ENCODE data around the gene BAD. TPM values are rescaled to one million over a fixed set of nuclear protein-coding genes. Genes with fewer than 3 reads are reported as not detected.
A peak's percentile ranks its signal among the peaks of the same experiment; 100 is the strongest.

The BAD gene
- total and polyA plus RNA-seq, 2 of the 13 experiments (the other 11 are each of a cell fraction or from before 2014, with no cell fraction given), result 17.9 to 28.5 TPM

- ATAC-seq (no peak), DNase-seq (ENCODE audit: low spot score) (no peak), FAIRE-seq (no peak)
- peaks cover 58% of the 10 kb centered on the region for H3K4me1 ChIP-seq (ENCODE audit: insufficient read depth, low read length)
- CTCF ChIA-PET (ENCODE audit: low intra/inter-chr PET ratio, low total read pairs), result no interaction called here
- in situ Hi-C loops (cut with HindIII; ENCODE audit: extremely low pct_ligation_motif_present, low pct_unique_long_range_greater_than_20kb), result no loop called here
- H3K27ac ChIP-seq (ENCODE audit: extremely low read length, insufficient read depth, low read length), result peak overlapping the region; percentile 75
- BruUV-seq (replicated peaks), result no TSS peak
- H3K79me2 ChIP-seq (ENCODE audit: insufficient read depth, low read length), result no peaks in the 10 kb centered on the region
- no peak for TF ChIP-seq ONECUT2 (CRISPR knock-in tag; IDR thresholded peaks at IDR 0.05)
- TF ChIP-seq, protein P1, sequence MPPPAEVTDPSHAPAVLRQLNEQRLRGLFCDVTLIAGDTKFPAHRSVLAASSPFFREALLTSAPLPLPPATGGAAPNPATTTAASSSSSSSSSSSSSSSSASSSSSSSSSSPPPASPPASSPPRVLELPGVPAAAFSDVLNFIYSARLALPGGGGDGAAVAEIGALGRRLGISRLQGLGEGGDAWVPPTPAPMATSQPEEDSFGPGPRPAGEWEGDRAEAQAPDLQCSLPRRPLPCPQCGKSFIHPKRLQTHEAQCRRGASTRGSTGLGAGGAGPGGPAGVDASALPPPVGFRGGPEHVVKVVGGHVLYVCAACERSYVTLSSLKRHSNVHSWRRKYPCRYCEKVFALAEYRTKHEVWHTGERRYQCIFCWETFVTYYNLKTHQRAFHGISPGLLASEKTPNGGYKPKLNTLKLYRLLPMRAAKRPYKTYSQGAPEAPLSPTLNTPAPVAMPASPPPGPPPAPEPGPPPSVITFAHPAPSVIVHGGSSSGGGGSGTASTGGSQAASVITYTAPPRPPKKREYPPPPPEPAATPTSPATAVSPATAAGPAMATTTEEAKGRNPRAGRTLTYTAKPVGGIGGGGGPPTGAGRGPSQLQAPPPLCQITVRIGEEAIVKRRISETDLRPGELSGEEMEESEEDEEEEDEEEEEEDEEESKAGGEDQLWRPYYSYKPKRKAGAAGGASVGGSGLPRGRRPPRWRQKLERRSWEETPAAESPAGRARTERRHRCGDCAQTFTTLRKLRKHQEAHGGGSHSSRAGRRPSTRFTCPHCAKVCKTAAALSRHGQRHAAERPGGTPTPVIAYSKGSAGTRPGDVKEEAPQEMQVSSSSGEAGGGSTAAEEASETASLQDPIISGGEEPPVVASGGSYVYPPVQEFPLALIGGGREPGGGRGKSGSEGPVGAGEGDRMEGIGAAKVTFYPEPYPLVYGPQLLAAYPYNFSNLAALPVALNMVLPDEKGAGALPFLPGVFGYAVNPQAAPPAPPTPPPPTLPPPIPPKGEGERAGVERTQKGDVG (CRISPR knock-in tag; IDR thresholded peaks at IDR 0.05; ENCODE audit: borderline replicate concordance), result 0 out of 2 replicates have a peak, but pooled peaks have one; percentile 10
- peak; percentile 46; the same call in 1 of the 2 replicates for TF ChIP-seq ZNF232 (CRISPR knock-in tag; IDR thresholded peaks at IDR 0.05; ENCODE audit: borderline replicate concordance)
- TF ChIP-seq MTERF4 (CRISPR knock-in tag; IDR thresholded peaks at IDR 0.05), result no peak
- no peak for TF ChIP-seq ATF7-NPFF (CRISPR knock-in tag; IDR thresholded peaks at IDR 0.05; ENCODE audit: low read depth)
- 0 out of 2 replicates have a peak, but pooled peaks have one; percentile 4 for TF ChIP-seq ZBTB38 (CRISPR knock-in tag; IDR thresholded peaks at IDR 0.05)
- 0 out of 2 replicates have a peak, but pooled peaks have one; percentile 43 for TF ChIP-seq NKX3-1 (CRISPR knock-in tag; IDR thresholded peaks at IDR 0.05)
- 0 out of 2 replicates have a peak, but pooled peaks have one; percentile 1 for TF ChIP-seq ZC3H13 (CRISPR knock-in tag; IDR thresholded peaks at IDR 0.05)
- TF ChIP-seq, protein P2, sequence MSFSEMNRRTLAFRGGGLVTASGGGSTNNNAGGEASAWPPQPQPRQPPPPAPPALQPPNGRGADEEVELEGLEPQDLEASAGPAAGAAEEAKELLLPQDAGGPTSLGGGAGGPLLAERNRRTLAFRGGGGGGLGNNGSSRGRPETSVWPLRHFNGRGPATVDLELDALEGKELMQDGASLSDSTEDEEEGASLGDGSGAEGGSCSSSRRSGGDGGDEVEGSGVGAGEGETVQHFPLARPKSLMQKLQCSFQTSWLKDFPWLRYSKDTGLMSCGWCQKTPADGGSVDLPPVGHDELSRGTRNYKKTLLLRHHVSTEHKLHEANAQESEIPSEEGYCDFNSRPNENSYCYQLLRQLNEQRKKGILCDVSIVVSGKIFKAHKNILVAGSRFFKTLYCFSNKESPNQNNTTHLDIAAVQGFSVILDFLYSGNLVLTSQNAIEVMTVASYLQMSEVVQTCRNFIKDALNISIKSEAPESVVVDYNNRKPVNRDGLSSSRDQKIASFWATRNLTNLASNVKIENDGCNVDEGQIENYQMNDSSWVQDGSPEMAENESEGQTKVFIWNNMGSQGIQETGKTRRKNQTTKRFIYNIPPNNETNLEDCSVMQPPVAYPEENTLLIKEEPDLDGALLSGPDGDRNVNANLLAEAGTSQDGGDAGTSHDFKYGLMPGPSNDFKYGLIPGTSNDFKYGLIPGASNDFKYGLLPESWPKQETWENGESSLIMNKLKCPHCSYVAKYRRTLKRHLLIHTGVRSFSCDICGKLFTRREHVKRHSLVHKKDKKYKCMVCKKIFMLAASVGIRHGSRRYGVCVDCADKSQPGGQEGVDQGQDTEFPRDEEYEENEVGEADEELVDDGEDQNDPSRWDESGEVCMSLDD (CRISPR knock-in tag; IDR thresholded peaks at IDR 0.05; ENCODE audit: borderline replicate concordance), result 0 out of 2 replicates have a peak, but pooled peaks have one; percentile 3
- 0 out of 2 replicates have a peak, but pooled peaks have one; percentile 63 for TF ChIP-seq ZNF615 (CRISPR knock-in tag; IDR thresholded peaks at IDR 0.05; ENCODE audit: borderline replicate concordance)
- POLR2A ChIA-PET, result interaction anchor here (1.3 to 2.6 kb wide), 2 partner anchors 11 kb away, joined by 6 to 8 read pairs; partner anchors contain the start of gene FKBP2
- peak overlapping the region; percentile 51 for H3K9ac ChIP-seq (ENCODE audit: insufficient read depth, low read depth, low read length)
- WGBS (ENCODE audit: low lambda C conversion rate), result 45% methylated on average over 8 of the region's 13 CpGs
- no peaks in the 10 kb centered on the region for H3K27me3 ChIP-seq (ENCODE audit: control insufficient read depth in 1 of 2, insufficient read depth in 2 of 2, low read length in 2 of 2)
- no peaks in the 10 kb centered on the region for H3K36me3 ChIP-seq (replicated peaks in 1 of 2; ENCODE audit: control insufficient read depth in 1 of 2, insufficient read depth in 2 of 2, low read length in 2 of 2)
- H4K20me1 ChIP-seq (ENCODE audit: insufficient read depth, low read length), result no peaks in the 10 kb centered on the region
- intact Hi-C loops (cut with micrococcal nuclease; ENCODE audit: unreplicated experiment), result no loop called here
- H2AFZ ChIP-seq (ENCODE audit: low read length), result no peak overlapping the region
- H3K4me2 ChIP-seq (ENCODE audit: low read depth, low read length), result peak overlapping the region; percentile 88
- peak overlapping the region; percentile 94 to 96 (median 95) for H3K4me3 ChIP-seq (replicated peaks in 1 of 3; ENCODE audit: insufficient read depth in 1 of 3, low read depth in 2 of 3, low read length in 3 of 3)
- no peaks in the 10 kb centered on the region for H3K9me3 ChIP-seq (ENCODE audit: low read length)
Measured at GRCh38 chr11:64229744-64230170, 54.7 kb downstream of the BAD start.
